Lung (tissue), 12 donors: ENCODE measurements around the gene OPHN1. TPM values are rescaled to one million over a fixed set of nuclear protein-coding genes. Genes with fewer than 3 reads are reported as not detected.

Source experiments
- ATAC-seq: fragments of 200-7000 bp; cut with Tn5 transposase; one replicate; pipeline ENCODE4 v1.9.1; 2020; ENCODE audit warnings: moderate number of reproducible peaks; ENCODE audit not compliant: insufficient read depth, low FRiP score
- DNase-seq, 3 donors: peaks; one replicate each; pipeline ENCODE4 v3.0.0-alpha.2; 2013 to 2017
- H3K27ac ChIP-seq, 2 donors: one replicate each; pipeline ENCODE4 v1.5.1; 2013; ENCODE audit warnings: mild to moderate bottlenecking in 2 of 2, moderate library complexity in 2 of 2, control low read depth in 1 of 2, inconsistent platforms in 1 of 2, low read depth in 1 of 2, low read length in 1 of 2
- H3K27me3 ChIP-seq, 3 donors: one replicate each; pipeline ENCODE4 v1.5.1; 2013; ENCODE audit warnings: low read length in 2 of 3; ENCODE audit not compliant: control insufficient read depth in 3 of 3, insufficient read depth in 3 of 3
- H3K36me3 ChIP-seq, 4 donors: one replicate each; pipeline ENCODE4 v1.5.1; 2013; ENCODE audit warnings: low read length in 4 of 4, mild to moderate bottlenecking in 1 of 4, moderate library complexity in 1 of 4; ENCODE audit not compliant: control insufficient read depth in 4 of 4, insufficient read depth in 4 of 4
- H3K4me1 ChIP-seq, 5 donors: one replicate each; pipeline ENCODE4 v1.5.1; 2013; ENCODE audit warnings: low read length in 5 of 5, mild to moderate bottlenecking in 2 of 5, moderate library complexity in 1 of 5; ENCODE audit not compliant: control insufficient read depth in 5 of 5, insufficient read depth in 5 of 5
- H3K4me3 ChIP-seq: one replicate; pipeline ENCODE4 v1.5.1; 2013; ENCODE audit warnings: mild to moderate bottlenecking, control low read depth, moderate library complexity
- H3K9ac ChIP-seq, 2 donors: one replicate each; pipeline ENCODE4 v1.5.1; 2013; ENCODE audit warnings: low read length in 2 of 2, control low read depth in 1 of 2; ENCODE audit not compliant: insufficient read depth in 1 of 2
- H3K9me3 ChIP-seq, 4 donors: one replicate each; pipeline ENCODE4 v1.5.1; 2013; ENCODE audit warnings: low read length in 3 of 4, mild to moderate bottlenecking in 1 of 4, moderate library complexity in 1 of 4; ENCODE audit not compliant: control insufficient read depth in 4 of 4, insufficient read depth in 3 of 4
- CTCF ChIP-seq: IDR thresholded peaks from 2 replicates; pipeline ENCODE4 v1.5.1; 2012; ENCODE audit warnings: mild to moderate bottlenecking; ENCODE audit errors: control extremely low read depth, extremely low read depth
- WGBS, 2 donors: extraction: QIAGEN DNeasy Blood & Tissue Kit; methylation state at CpG; one replicate each; pipeline ENCODE4 v1.1.7; 2013; 5-methylcytosine and 5-hydroxymethylcytosine counted together
- polyA plus RNA-seq, 2 donors: library from polyadenylated mRNA; stranded (reverse); fragments of 200-250 nt; gene quantifications; one replicate each; pipeline ENCODE4 v1.2.1, GENCODE V29; 2013
- total RNA-seq, 2 donors: library from RNA; depleted of rRNA in 1 of 2; stranded (reverse); fragments of >200 nt in 1 of 2; gene quantifications; one replicate each; pipeline ENCODE4 v1.2.1, GENCODE V29; 2014 to 2021
- donor health status: control.
- donor health status: control.
- donor health status: Bipolar disorder and iron deficiency.
- donor health status: healthy.
- donor health status: DM: yes; HTN: yes; CAD: no.

OPHN1 gene
- total and polyA plus RNA-seq, 4 donors: 1.1 to 22.0 (median 6.8) TPM

DNA sequence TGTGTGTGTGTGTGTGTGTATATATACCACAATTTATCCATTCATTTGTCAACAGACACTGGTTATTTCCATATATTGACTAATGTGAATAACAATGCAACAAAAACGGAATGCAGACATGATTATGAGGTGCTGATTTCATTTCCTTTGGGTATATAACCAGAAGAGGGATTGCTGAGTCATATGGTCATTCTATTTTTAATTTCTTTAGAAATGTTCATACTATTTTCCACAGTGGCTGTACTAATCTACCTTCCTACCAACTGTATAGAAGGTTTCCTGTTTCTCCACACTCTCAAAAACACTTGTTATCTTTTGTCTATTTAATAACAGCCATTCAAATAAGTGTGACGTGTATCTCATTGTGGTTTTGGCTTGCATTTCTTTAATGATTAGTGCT is 269.9 kb downstream of the OPHN1 start:
- H3K27ac ChIP-seq: no peak overlapping the region
- ATAC-seq: no peak
- H3K9ac ChIP-seq: no peak overlapping the region
- WGBS, 2 donors: 26 to 34% methylated on average over 2 of the region's 2 CpGs
- no peaks in the 10 kb centered on the region for H3K4me1 ChIP-seq
- no peaks in the 10 kb centered on the region for H3K36me3 ChIP-seq
- no peak for DNase-seq
- no peaks in the 10 kb centered on the region for H3K27me3 ChIP-seq
- no peak for TF ChIP-seq CTCF
- no peaks in the 10 kb centered on the region for H3K9me3 ChIP-seq
- H3K4me3 ChIP-seq: no peak overlapping the region

- H3K27me3 ChIP-seq: peaks cover 0 to 11% (median 2%) of the 10 kb centered on the region in 3 donors
- no peak overlapping the region for H3K27ac ChIP-seq
- WGBS, 2 donors: 26 to 64% methylated on average over 1 of the region's 1 CpG
- H3K36me3 ChIP-seq: peaks cover 0 to 2% (median 0%) of the 10 kb centered on the region in 4 donors
- H3K9me3 ChIP-seq: no peaks in the 10 kb centered on the region
- DNase-seq (no peak), ATAC-seq (no peak)
- H3K4me3 ChIP-seq: no peak overlapping the region
- no peak overlapping the region for H3K9ac ChIP-seq
- no peak for TF ChIP-seq CTCF
- H3K4me1 ChIP-seq: no peaks in the 10 kb centered on the region
These were observed 285.4 kb downstream of the OPHN1 start for GRCh38 chrX:68147848-68148247.

DNA sequence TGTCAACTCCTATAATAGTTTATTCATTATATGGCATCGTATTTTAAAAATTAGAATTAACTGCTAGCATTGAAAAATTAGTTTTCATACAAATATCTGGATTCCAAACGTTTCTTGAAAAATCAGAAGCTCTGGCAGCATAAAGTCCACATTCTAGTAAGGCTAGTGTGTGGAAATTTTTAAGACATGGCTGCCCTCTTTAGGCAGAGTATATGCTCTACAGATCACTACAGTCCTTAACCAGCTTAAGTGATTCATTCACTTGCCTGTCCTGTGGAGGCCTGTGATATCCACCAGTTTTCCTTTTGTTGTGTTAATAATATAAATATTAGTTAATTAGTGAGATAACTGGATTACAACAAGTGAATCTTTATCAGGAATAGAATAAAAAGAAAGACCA is 287.2 kb downstream of the OPHN1 start:
- H3K9me3 ChIP-seq: peaks cover 0 to under 1% (median 0%) of the 10 kb centered on the region in 4 donors
- DNase-seq (peak in 2 of 3 donors; percentile 48 to 57), ATAC-seq (no peak)
- no peaks in the 10 kb centered on the region for H3K36me3 ChIP-seq
- H3K27me3 ChIP-seq: peaks cover 0 to 11% (median 2%) of the 10 kb centered on the region in 3 donors
- H3K9ac ChIP-seq: no peak overlapping the region
- no peaks in the 10 kb centered on the region for H3K4me1 ChIP-seq
- no peak overlapping the region for H3K27ac ChIP-seq
- WGBS, 2 donors: 16 to 22% methylated on average over 2 of the region's 2 CpGs
- TF ChIP-seq CTCF: no peak
- H3K4me3 ChIP-seq: no peak overlapping the region

DNA sequence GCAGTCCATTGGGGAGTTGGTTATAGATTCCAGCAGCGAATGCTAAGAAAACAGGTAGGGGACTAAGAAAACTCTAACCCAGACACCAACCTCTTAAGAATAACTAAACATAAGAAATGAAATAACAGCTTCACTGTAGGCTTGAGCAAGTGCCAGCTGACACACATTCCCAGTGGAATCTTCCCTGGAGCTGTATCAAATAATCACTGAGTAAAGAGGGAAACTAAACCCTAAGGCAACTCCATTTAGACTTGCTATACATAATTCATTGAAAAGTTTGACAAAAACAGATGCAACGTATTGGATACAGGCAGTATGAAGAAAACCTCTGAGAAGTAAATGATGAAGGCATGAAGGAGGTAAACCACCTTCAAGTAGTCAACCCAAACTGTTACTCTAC is 293.5 kb downstream of the OPHN1 start:
- ATAC-seq (no peak), DNase-seq (no peak)
- 59 to 86% methylated on average over 2 of the region's 2 CpGs for WGBS, 2 donors
- Histone ChIP-seq H3K27me3 (peaks cover 0 to 7% (median 2%) of the 10 kb centered on the region in 3 donors), H3K27ac (no peak overlapping the region), H3K36me3 (no peaks in the 10 kb centered on the region), H3K4me1 (no peaks in the 10 kb centered on the region), H3K4me3 (no peak overlapping the region), H3K9me3 (peaks cover 0 to 5% (median 0%) of the 10 kb centered on the region in 4 donors), H3K9ac (no peak overlapping the region)
- TF ChIP-seq CTCF: no peak
